Measurements from ENCODE around the gene B4GALNT4. TPM values are rescaled to one million over a fixed set of nuclear protein-coding genes. Genes with fewer than 3 reads are reported as not detected.

Gene B4GALNT4
- total RNA-seq, 1 experiment from 2014 or later = 4.7 TPM

GRCh38 chr11:367956-368413 is 1.3 kb upstream of the B4GALNT4 start:
- BruUV-seq (replicated peaks) = no TSS peak
- Histone ChIP-seq H3K4me3 (no peak overlapping the region), H3K9me3 (ENCODE audit: insufficient read depth, low read depth) (no peaks in the 10 kb centered on the region), H3K27ac (no peak overlapping the region), H4K20me1 (ENCODE audit: insufficient read depth) (no peaks in the 10 kb centered on the region), H3F3A (ENCODE audit: insufficient read depth, low read depth) (peaks cover 11% of the 10 kb centered on the region), H3K27me3 (ENCODE audit: insufficient read depth, low read depth) (peaks cover 15% of the 10 kb centered on the region), H3K36me3 (ENCODE audit: low read depth) (no peaks in the 10 kb centered on the region), H3K4me2 (peak overlapping the region; percentile 61; the same call in 1 of the 2 replicates), H3K79me2 (ENCODE audit: low read depth) (no peaks in the 10 kb centered on the region), H2AFZ (no peak overlapping the region), H3K9me2 (ENCODE audit: insufficient read depth) (no peaks in the 10 kb centered on the region), H3K4me1 (replicated peaks; ENCODE audit: insufficient read depth) (peaks cover 8% of the 10 kb centered on the region; the same call in 1 of the 2 replicates)
- CTCF ChIA-PET = no interaction called here
- POLR2A ChIA-PET (ENCODE audit: unreplicated experiment) = interaction anchor here (0.7 kb wide), 1 partner anchor 82 kb away, joined by 4 read pairs; no protein-coding TSS in a partner anchor
- intact Hi-C loops (cut with micrococcal nuclease; ENCODE audit: unreplicated experiment) = no loop called here
- TF ChIP-seq EZH2 (IDR thresholded peaks at IDR 0.05; ENCODE audit: low read depth) (no peak), CTCF (conservative IDR thresholded peaks at IDR 0.05) (no peak)
- no peak for DNase-seq

- DNase-seq = peak in 1 of 2 experiments; percentile 23
- no peaks in the 10 kb centered on the region for H3K9me2 ChIP-seq (ENCODE audit: insufficient read depth)
- H2AFZ ChIP-seq = no peak overlapping the region
- no peak overlapping the region for H3K27ac ChIP-seq
- no peak overlapping the region for H3K4me3 ChIP-seq
- ChIA-PET CTCF (no interaction called here), POLR2A (ENCODE audit: unreplicated experiment) (no interaction called here)
- TF ChIP-seq CTCF (conservative IDR thresholded peaks at IDR 0.05) = no peak
- TF ChIP-seq EZH2 (IDR thresholded peaks at IDR 0.05; ENCODE audit: low read depth) = no peak
- H3K9me3 ChIP-seq (ENCODE audit: insufficient read depth, low read depth) = no peaks in the 10 kb centered on the region
- peak overlapping the region; percentile 61 for H3K4me2 ChIP-seq
- H3K79me2 ChIP-seq (ENCODE audit: low read depth) = no peaks in the 10 kb centered on the region
- peaks cover 15% of the 10 kb centered on the region for H3K27me3 ChIP-seq (ENCODE audit: insufficient read depth, low read depth)
- no peaks in the 10 kb centered on the region for H4K20me1 ChIP-seq (ENCODE audit: insufficient read depth)
- peaks cover 11% of the 10 kb centered on the region for H3F3A ChIP-seq (ENCODE audit: insufficient read depth, low read depth)
- no peaks in the 10 kb centered on the region for H3K36me3 ChIP-seq (ENCODE audit: low read depth)
- H3K4me1 ChIP-seq (replicated peaks; ENCODE audit: insufficient read depth) = peaks cover 8% of the 10 kb centered on the region; the same call in 1 of the 2 replicates
- intact Hi-C loops (cut with micrococcal nuclease; ENCODE audit: unreplicated experiment) = no loop called here
- no TSS peak for BruUV-seq (replicated peaks)
Measured at GRCh38 chr11:368414-369335, 624 bp upstream of the B4GALNT4 start.

GRCh38 chr11:370070-370941 is 1.0 kb downstream of the B4GALNT4 start:
- ChIA-PET POLR2A (ENCODE audit: unreplicated experiment) (interaction anchor here (0.6 kb wide), 2 partner anchors 72 to 377 kb away, joined by 3 read pairs; partner anchors contain the start of genes ANO9 and TALDO1), CTCF (no interaction called here)
- TF ChIP-seq EZH2 (IDR thresholded peaks at IDR 0.05; ENCODE audit: low read depth) = no peak
- TF ChIP-seq CTCF (conservative IDR thresholded peaks at IDR 0.05) = no peak
- no TSS peak for BruUV-seq (replicated peaks)
- Histone ChIP-seq H3K4me2 (peak overlapping the region; percentile 23; the same call in 1 of the 2 replicates), H3K4me3 (no peak overlapping the region), H3K36me3 (ENCODE audit: low read depth) (no peaks in the 10 kb centered on the region), H4K20me1 (ENCODE audit: insufficient read depth) (no peaks in the 10 kb centered on the region), H3K9me2 (ENCODE audit: insufficient read depth) (no peaks in the 10 kb centered on the region), H3K27me3 (ENCODE audit: insufficient read depth, low read depth) (peaks cover 15% of the 10 kb centered on the region), H3K27ac (no peak overlapping the region), H3K4me1 (replicated peaks; ENCODE audit: insufficient read depth) (peaks cover 8% of the 10 kb centered on the region; the same call in 1 of the 2 replicates), H2AFZ (no peak overlapping the region), H3K9me3 (ENCODE audit: insufficient read depth, low read depth) (no peaks in the 10 kb centered on the region), H3F3A (ENCODE audit: insufficient read depth, low read depth) (peaks cover 11% of the 10 kb centered on the region), H3K79me2 (ENCODE audit: low read depth) (no peaks in the 10 kb centered on the region)
- DNase-seq = no peak
- intact Hi-C loops (cut with micrococcal nuclease; ENCODE audit: unreplicated experiment) = no loop called here
